Measurements from ENCODE around the gene DAB1. TPM values are rescaled to one million over a fixed set of nuclear protein-coding genes. Genes with fewer than 3 reads are reported as not detected.

Gene DAB1
- total RNA-seq, 1 experiment from 2014 or later: not detected

DNA sequence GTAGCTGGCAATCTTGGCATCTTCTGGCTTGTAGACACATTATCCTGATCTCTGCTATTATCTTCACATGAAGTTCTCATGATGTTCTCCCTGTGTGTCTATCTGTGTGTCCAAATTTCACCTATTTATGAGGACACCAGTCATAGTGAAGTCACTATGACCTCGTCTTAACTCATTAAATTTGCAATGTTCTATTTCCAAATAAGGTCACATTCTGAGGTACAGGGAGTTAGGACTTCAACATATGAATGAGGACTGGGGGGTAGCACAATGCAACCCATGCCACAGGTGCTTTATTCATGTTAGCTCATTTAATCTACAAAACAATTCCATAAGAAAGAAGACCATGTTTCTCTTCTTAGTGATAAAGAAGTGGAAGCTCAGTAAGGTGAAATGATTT is 251.8 kb downstream of the DAB1 start (continued):
- TF ChIP-seq, protein P1, sequence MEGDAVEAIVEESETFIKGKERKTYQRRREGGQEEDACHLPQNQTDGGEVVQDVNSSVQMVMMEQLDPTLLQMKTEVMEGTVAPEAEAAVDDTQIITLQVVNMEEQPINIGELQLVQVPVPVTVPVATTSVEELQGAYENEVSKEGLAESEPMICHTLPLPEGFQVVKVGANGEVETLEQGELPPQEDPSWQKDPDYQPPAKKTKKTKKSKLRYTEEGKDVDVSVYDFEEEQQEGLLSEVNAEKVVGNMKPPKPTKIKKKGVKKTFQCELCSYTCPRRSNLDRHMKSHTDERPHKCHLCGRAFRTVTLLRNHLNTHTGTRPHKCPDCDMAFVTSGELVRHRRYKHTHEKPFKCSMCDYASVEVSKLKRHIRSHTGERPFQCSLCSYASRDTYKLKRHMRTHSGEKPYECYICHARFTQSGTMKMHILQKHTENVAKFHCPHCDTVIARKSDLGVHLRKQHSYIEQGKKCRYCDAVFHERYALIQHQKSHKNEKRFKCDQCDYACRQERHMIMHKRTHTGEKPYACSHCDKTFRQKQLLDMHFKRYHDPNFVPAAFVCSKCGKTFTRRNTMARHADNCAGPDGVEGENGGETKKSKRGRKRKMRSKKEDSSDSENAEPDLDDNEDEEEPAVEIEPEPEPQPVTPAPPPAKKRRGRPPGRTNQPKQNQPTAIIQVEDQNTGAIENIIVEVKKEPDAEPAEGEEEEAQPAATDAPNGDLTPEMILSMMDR (IDR thresholded peaks at IDR 0.05 in 2 of 3, conservative IDR thresholded peaks at IDR 0.05 in 1 of 3; ENCODE audit: borderline replicate concordance in 1 of 3, insufficient read depth in 1 of 3, low read depth in 2 of 3, low read length in 2 of 3): no peak
- no peak for TF ChIP-seq TCF7L2 (IDR thresholded peaks at IDR 0.05; ENCODE audit: borderline replicate concordance, extremely low read depth, insufficient read depth, insufficient read length)
- TF ChIP-seq POLR2AphosphoS5 (IDR thresholded peaks at IDR 0.05; ENCODE audit: low read depth, low read length): no peak

DNA sequence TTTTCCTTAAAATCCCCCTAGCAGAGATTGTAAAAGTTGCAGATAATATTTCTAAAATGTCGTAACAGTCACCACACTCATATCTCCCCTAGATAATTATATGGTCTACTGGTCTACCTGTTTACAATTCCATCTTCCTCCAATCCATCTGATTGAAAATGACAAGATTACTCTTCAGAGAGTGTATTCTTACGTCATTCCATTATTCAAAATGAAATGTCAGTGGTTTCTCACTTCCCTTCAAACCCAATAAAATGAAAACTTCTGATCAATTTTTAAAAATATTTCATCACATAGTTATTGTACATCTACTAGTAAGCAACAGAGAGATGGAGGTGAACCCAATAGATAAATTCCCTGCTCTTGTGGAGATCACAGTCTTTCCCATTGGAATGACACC is 255.9 kb downstream of the DAB1 start:
- Histone ChIP-seq H3K27me3 (ENCODE audit: insufficient read depth, low read length) (no peaks in the 10 kb centered on the region; the same call in 1 of the 2 replicates), H3K4me1 (ENCODE audit: control insufficient read depth in 1 of 2, insufficient read depth in 2 of 2, low read length in 2 of 2) (no peaks in the 10 kb centered on the region), H3K9ac (ENCODE audit: low read length) (no peak overlapping the region), H3K4me2 (ENCODE audit: low read length) (no peak overlapping the region), H2AFZ (ENCODE audit: low read depth, low read length, poor library complexity, severe bottlenecking) (no peak overlapping the region), H3K9me2 (ENCODE audit: insufficient read depth) (no peaks in the 10 kb centered on the region), H3K79me2 (ENCODE audit: insufficient read depth, low read length) (no peaks in the 10 kb centered on the region), H3K4me3 (replicated peaks in 1 of 2; ENCODE audit: low read depth in 1 of 2, low read length in 2 of 2) (no peak overlapping the region), H3K36me3 (ENCODE audit: control insufficient read depth in 1 of 2, insufficient read depth in 2 of 2, low read length in 2 of 2) (no peaks in the 10 kb centered on the region), H3K27ac (ENCODE audit: low read depth, low read length) (no peak overlapping the region), H4K20me1 (ENCODE audit: insufficient read depth) (no peaks in the 10 kb centered on the region), H3K9me3 (ENCODE audit: control insufficient read depth in 1 of 2, insufficient read depth in 1 of 2, low read depth in 1 of 2, low read length in 2 of 2) (no peaks in the 10 kb centered on the region)
- no peak for DNase-seq (ENCODE audit: low read depth, low spot score)
- CTCF ChIA-PET: no interaction called here
- intact Hi-C loops (cut with micrococcal nuclease): no loop called here
- TF ChIP-seq SP1 (IDR thresholded peaks at IDR 0.05; ENCODE audit: low read depth): no peak
- TF ChIP-seq, protein P2, sequence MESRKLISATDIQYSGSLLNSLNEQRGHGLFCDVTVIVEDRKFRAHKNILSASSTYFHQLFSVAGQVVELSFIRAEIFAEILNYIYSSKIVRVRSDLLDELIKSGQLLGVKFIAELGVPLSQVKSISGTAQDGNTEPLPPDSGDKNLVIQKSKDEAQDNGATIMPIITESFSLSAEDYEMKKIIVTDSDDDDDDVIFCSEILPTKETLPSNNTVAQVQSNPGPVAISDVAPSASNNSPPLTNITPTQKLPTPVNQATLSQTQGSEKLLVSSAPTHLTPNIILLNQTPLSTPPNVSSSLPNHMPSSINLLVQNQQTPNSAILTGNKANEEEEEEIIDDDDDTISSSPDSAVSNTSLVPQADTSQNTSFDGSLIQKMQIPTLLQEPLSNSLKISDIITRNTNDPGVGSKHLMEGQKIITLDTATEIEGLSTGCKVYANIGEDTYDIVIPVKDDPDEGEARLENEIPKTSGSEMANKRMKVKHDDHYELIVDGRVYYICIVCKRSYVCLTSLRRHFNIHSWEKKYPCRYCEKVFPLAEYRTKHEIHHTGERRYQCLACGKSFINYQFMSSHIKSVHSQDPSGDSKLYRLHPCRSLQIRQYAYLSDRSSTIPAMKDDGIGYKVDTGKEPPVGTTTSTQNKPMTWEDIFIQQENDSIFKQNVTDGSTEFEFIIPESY (IDR thresholded peaks at IDR 0.05; ENCODE audit: extremely low read depth, insufficient replicate concordance, low read length): no peak
- no peak for TF ChIP-seq JUND (IDR thresholded peaks at IDR 0.05)
- TF ChIP-seq YY1 (IDR thresholded peaks at IDR 0.05; ENCODE audit: extremely low read depth, insufficient replicate concordance, low read depth, low read length): no peak
- TF ChIP-seq, protein P3, sequence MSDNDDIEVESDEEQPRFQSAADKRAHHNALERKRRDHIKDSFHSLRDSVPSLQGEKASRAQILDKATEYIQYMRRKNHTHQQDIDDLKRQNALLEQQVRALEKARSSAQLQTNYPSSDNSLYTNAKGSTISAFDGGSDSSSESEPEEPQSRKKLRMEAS (IDR thresholded peaks at IDR 0.05): no peak
- no peak for TF ChIP-seq TCF7L2 (IDR thresholded peaks at IDR 0.05; ENCODE audit: borderline replicate concordance, extremely low read depth, insufficient read depth, insufficient read length)
- TF ChIP-seq SRF (IDR thresholded peaks at IDR 0.05; ENCODE audit: low read depth): no peak
- TF ChIP-seq EGR1 (IDR thresholded peaks at IDR 0.05; ENCODE audit: low read depth): no peak
- no peak for ATAC-seq
- RAD21 ChIA-PET (ENCODE audit: low non-redundant PET in 1 of 2, low total read pairs in 2 of 2, uncharacterized antibody in 2 of 2, unreplicated experiment in 2 of 2): no interaction called here
- BruUV-seq (replicated peaks): no TSS peak
- POLR2A ChIA-PET: no interaction called here

All from HCT116 (cell line).